ENCODE measurements around the gene FGF19. TPM values are rescaled to one million over a fixed set of nuclear protein-coding genes. Genes with fewer than 3 reads are reported as not detected.
"Not testable (repeated sequence)": the region's sequence is repeated elsewhere in the genome, so short reads cannot be mapped to it uniquely, and the experiment has no call there.

The FGF19 gene
- total RNA-seq, 4 donors from 2014 or later = not detected

- H3K27me3 ChIP-seq = peaks cover 0 to 53% (median 0%) of the 10 kb centered on the region in 4 donors
- intact Hi-C loops (cut with DNase I) = no loop called here
- TF ChIP-seq, protein P1, sequence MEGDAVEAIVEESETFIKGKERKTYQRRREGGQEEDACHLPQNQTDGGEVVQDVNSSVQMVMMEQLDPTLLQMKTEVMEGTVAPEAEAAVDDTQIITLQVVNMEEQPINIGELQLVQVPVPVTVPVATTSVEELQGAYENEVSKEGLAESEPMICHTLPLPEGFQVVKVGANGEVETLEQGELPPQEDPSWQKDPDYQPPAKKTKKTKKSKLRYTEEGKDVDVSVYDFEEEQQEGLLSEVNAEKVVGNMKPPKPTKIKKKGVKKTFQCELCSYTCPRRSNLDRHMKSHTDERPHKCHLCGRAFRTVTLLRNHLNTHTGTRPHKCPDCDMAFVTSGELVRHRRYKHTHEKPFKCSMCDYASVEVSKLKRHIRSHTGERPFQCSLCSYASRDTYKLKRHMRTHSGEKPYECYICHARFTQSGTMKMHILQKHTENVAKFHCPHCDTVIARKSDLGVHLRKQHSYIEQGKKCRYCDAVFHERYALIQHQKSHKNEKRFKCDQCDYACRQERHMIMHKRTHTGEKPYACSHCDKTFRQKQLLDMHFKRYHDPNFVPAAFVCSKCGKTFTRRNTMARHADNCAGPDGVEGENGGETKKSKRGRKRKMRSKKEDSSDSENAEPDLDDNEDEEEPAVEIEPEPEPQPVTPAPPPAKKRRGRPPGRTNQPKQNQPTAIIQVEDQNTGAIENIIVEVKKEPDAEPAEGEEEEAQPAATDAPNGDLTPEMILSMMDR (IDR thresholded peaks at IDR 0.05) = no peak
- TF ChIP-seq POLR2A (IDR thresholded peaks at IDR 0.05) = no peak
- H3K4me3 ChIP-seq = no peak overlapping the region
- H3K9me3 ChIP-seq = no peaks in the 10 kb centered on the region
- H3K36me3 ChIP-seq = no peaks in the 10 kb centered on the region
- 49 to 51% methylated on average over 2 of the region's 2 CpGs for WGBS, 2 donors
- H3K4me1 ChIP-seq = no peaks in the 10 kb centered on the region
- no peak overlapping the region for H3K27ac ChIP-seq
- no peak for DNase-seq
Measured at GRCh38 chr11:69691463-69691862, 12.4 kb downstream of the FGF19 start.

DNA sequence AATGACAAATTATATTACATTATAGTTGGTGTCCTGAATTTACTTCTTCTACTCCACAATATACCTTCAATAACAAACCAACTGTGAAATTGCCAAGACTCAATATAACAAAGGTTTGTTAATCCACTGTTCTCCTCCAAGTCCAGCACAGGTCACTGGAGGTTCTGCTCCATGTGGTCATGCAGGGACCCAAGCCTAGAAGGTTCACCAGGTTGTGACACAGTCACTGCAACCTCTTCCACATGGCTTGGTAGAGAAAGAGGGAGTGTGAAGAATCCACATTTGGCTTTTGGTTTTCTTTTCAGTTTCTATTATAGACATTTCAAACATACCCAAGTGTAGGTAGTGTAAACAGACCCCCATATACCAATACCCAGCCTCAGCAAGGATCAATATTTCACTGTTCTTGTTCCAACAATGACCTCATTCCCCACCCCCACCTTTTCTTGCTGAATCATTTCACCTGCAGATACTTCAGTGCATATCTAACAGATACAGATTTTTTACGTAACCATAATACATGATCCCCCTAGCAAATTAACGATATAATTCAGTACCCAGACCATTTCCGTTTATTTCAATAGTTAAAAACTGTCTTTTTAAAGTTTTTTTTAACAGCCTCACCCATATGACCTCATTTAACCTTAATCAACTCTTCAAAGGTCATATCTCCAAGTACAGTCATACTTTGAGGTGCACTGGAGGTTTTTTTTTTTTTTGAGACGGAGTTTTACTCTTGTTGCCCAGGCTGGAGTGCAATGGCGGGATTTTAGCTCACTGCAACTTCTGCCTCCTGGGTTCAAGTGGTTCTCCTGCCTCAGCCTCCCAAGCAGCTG lies 14.1 kb downstream of the FGF19 start:
- no peak for DNase-seq
- intact Hi-C loops (cut with DNase I) = loop anchor here (5.0 kb wide), 1 partner anchor 503 kb away; no protein-coding TSS in a partner anchor
- WGBS, 2 donors = 88 to 91% methylated on average over 5 of the region's 5 CpGs
- Histone ChIP-seq H3K36me3 (no peaks in the 10 kb centered on the region), H3K4me1 (peaks cover 0 to 8% (median 0%) of the 10 kb centered on the region in 3 donors), H3K27ac (no peak overlapping the region), H3K4me3 (no peak overlapping the region), H3K9me3 (no peaks in the 10 kb centered on the region), H3K27me3 (peaks cover 0 to 52% (median 0%) of the 10 kb centered on the region in 4 donors)
- no peak for TF ChIP-seq POLR2A (IDR thresholded peaks at IDR 0.05)
- TF ChIP-seq, protein P1 (IDR thresholded peaks at IDR 0.05) = no peak

DNA sequence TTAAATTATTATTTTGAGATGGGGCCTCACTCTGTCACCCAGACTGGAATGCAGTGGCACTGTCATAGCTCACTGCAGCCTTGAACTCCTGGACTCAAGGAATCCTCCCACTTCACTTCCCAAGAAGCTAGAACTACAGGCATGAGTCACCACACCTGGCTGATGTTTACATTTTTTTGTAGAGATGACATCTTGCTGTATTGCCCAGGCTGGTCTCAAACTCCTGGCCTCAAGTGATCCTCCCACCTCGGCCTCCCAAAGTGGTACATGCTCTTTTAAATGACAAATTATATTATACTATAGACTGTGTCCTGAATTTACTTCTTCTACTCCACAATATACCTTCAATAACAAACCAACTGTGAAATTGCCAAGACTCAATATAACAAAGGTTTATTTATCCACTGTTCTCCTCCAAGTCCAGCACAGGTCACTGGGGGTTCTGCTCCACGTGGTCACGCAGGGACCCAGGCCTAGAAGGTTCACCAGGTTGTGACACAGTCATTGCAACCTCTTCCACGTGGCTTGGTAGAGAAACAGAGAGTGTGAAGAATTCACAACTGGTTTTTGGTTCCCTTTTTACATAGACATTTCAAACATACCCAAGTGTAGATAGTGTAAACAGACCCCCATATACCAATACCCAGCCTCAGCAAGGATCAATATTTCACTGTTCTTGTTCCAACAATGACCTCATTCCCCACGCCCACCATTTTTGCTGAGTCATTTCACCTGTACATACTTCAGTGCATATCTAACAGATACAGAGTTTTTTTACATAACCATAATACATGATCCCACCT lies 15.7 kb downstream of the FGF19 start:
- peaks cover 0 to 40% (median 0%) of the 10 kb centered on the region in 4 donors for H3K27me3 ChIP-seq
- WGBS, 2 donors = 52 to 57% methylated on average over 5 of the region's 5 CpGs
- intact Hi-C loops (cut with DNase I) = loop anchor here (5.0 kb wide), 1 partner anchor 504 kb away; no protein-coding TSS in a partner anchor
- not testable (repeated sequence) for H3K4me1 ChIP-seq, H3K4me3 ChIP-seq, H3K27ac ChIP-seq, H3K9me3 ChIP-seq, DNase-seq, H3K36me3 ChIP-seq

- no peak for DNase-seq
- TF ChIP-seq, protein P1 (IDR thresholded peaks at IDR 0.05) = no peak
- TF ChIP-seq POLR2A (IDR thresholded peaks at IDR 0.05) = no peak
Measured at GRCh38 chr11:69686856-69687255, 17.0 kb downstream of the FGF19 start.

DNA sequence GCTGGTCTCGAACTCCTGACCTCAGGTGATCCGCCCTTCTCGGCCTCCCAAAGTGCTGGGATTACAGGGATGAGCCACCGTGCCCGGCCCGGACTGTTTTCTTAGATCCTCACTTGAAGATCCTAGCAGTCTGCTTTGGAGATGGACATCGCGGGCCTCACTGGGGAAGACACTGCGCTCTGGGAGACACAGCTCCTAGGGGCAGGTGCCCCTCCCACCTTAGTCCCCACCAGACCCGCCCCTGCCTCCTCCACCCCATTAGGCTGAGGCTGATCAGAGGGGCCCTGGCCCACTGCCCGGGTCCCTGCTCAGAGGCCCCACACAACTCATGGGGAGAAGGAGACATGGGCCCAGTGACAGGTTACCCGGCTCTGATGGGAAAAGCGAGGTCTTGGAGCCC lies 17.4 kb downstream of the FGF19 start:
- Histone ChIP-seq H3K27me3 (peaks cover 0 to 23% (median 0%) of the 10 kb centered on the region in 4 donors), H3K4me1 (peaks cover 0 to 8% (median 0%) of the 10 kb centered on the region in 3 donors), H3K27ac (no peak overlapping the region), H3K4me3 (no peak overlapping the region), H3K36me3 (no peaks in the 10 kb centered on the region), H3K9me3 (no peaks in the 10 kb centered on the region)
- DNase-seq = no peak
- 69 to 84% methylated on average over 6 to 8 of the region's 13 CpGs for WGBS, 2 donors
- intact Hi-C loops (cut with DNase I) = loop anchor here (5.0 kb wide), 1 partner anchor 506 kb away; no protein-coding TSS in a partner anchor
- TF ChIP-seq, protein P1 (IDR thresholded peaks at IDR 0.05) = no peak
- TF ChIP-seq POLR2A (IDR thresholded peaks at IDR 0.05) = no peak

More at GRCh38 chr11:69686856-69687255, 17.0 kb downstream of the FGF19 start:
- Histone ChIP-seq H3K27me3 (peaks cover 0 to 27% (median 0%) of the 10 kb centered on the region in 4 donors), H3K27ac (no peak overlapping the region), H3K9me3 (no peaks in the 10 kb centered on the region), H3K4me3 (no peak overlapping the region), H3K4me1 (peaks cover 0 to 8% (median 0%) of the 10 kb centered on the region in 3 donors), H3K36me3 (no peaks in the 10 kb centered on the region)
- 69 to 86% methylated on average over 4 to 6 of the region's 8 CpGs for WGBS, 2 donors
- intact Hi-C loops (cut with DNase I) = loop anchor here (5.0 kb wide), 1 partner anchor 505 kb away; no protein-coding TSS in a partner anchor
